NCI-H187 (cell line): ENCODE results near the gene NDUFA13.

Source experiments
- DNase-seq, 2 experiments: peaks; one replicate each; lab custom pipeline; 2025; lab: John Stamatoyannopoulos, UW

NDUFA13 gene

GRCh38 chr19:19548915-19549759, 33.1 kb downstream of the NDUFA13 start:
- DNase-seq, result no peak

GRCh38 chr19:19549804-19550464, 33.9 kb downstream of the NDUFA13 start:
- DNase-seq, result no peak

- DNase-seq, result no peak
Observed at GRCh38 chr19:19550485-19550929, 34.5 kb downstream of the NDUFA13 start.

DNA sequence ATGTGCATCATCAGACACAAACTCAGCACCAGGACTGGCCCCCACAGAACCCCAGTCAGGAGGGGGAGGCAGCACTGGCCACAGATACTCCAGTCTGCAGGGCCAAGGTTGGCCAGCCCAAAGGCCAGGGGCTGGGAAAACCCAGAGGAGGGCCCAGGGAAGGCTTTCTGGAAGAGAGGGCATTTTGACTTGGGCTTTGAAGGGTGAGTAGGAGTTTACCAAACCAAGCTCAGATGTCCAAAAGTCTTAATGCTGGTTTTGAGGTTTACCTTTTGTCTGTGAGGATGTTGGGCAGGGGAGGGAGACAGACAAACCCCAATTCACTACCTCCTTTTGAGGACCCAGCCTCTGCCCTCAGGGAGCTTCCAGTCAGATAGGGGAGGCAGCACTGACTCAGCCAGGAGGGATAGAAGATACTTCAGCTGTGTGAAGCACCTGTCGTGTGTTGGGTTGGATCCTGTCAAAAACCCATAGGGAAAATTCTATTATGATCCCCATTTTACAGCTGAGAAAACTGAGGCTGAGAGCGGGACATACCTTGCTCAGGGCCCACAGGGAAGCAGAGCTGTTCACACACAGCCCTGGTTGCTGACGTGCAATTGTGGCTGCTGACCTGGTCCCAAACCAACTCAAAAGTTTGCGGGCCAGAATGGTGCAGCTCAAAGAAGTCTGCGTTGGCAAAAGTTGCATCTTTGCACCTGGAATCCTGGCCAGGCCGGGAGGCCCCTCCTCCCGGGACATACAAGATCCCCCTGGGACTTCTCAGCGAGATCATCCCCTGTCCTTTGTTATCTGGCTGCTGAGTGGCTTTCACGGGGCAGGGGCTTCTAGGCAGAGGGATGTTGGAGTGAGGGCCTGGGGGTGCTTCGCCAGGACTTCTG, 35.2 kb downstream of the NDUFA13 start:
- no peak for DNase-seq

- DNase-seq, result no peak
Observed at GRCh38 chr19:19551853-19552192, 35.8 kb downstream of the NDUFA13 start.

DNA sequence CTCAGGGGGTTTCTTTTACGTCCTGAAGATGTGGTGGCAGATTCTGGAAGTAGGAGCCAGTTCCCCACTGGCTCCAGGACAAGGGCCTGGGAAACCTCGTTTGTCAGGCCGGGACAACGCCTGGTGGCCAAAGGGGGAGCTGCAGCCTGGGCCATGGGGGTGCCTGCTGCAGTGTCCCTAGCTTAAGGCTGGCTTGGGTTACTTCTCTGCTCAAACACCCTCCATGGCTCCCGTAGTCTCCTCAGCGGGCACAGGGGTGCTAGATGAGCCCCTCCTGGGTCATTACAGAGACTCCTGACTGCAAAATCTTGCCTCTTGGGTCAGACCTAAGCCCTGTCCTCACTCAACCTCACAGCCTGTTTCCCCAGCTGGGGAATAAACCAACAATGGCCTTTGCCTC, 36.8 kb downstream of the NDUFA13 start:
- DNase-seq, result no peak

DNA sequence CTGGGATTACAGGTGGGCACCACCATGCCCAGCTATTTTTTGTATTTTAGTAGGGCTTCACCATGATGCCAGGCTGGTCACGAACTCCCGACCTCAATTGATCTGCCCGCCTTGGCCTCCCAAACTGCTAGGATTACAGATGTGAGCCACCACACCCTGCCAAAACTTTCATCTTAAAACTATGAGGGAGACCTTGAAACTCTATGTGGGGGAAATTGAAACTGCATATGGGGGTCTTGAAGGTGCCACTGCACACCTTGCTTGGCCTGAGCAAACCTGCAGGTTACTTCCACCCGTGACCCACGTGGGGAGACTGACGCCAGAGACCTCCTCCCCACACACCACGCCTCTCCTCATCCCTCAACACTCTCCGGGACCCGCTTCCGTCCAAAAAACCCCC, 37.6 kb downstream of the NDUFA13 start:
- no peak for DNase-seq

- no peak for DNase-seq
Observed at GRCh38 chr19:19554074-19555023, 38.3 kb downstream of the NDUFA13 start.

GRCh38 chr19:19558055-19558454, 42.0 kb downstream of the NDUFA13 start:
- DNase-seq, result no peak

- no peak for DNase-seq
Observed at GRCh38 chr19:19558636-19559035, 42.6 kb downstream of the NDUFA13 start.

- DNase-seq, result no peak
Observed at GRCh38 chr19:19559931-19560330, 43.9 kb downstream of the NDUFA13 start.

DNA sequence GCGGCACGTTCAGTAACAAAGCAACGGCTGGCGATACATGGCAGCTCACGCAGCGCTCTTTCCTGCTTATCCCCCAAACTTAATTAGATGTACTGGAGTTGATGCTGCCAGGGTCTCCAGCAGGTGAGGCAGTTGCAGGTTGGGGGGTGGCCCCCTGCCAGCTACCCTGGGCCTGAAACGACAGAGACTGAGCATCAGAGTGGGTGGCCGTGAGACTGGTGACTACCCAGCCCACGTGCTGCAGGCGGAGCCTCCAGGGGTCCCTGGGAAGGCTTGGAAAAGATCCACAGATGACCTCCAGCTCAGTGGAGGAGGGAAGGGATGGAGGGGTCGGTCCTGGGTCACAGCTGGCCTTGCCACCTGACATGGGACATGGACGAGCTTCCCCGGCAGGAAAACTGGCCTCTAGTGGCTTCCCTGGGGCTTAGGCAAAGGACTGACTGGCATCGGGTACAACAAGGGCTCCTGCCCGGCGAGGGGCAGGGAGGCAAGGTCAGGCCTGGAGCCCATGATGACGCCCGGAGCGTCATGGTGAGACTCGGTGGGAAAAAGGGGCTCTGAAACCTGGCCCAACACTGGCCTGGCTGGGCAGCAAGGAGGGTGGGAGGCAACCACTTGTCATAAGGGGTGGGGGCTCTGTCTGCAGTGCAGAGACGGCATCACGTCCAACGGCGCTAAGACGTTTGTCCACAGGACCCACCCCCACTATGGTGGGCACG, 46.1 kb downstream of the NDUFA13 start:
- DNase-seq, result no peak

DNA sequence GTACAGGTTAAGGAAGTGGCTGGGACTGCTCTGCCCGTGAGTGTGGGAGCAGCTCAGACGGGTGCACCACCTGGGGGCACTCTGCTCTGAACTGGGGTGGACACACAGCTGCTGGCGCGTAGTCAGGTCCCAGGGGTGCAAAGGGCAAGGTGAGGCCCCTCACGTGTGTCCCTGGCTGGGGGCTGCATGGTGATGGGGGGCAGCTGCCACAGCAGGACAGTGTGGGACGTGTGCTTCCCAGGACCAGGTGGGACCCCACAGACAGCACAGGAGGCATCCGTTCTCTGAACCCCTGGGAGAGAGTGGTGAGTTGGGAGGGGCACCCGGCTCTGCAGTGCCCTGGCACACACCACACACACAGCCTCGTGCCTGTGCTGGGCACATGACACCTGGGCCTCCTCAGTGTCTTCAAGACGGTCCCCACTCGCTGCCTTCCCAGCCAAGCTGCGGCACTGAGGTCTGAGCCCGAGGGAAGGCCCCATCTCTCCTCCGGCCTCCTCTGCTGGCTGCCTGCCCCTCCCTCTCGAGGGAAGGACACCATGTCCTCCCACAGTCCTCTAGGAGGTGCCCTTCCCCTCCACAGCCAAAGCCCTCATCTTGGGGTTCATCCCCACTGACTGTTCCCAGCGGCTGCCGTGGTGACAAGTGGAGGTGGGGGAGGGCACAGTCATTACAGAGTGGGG, 46.8 kb downstream of the NDUFA13 start:
- no peak for DNase-seq

DNA sequence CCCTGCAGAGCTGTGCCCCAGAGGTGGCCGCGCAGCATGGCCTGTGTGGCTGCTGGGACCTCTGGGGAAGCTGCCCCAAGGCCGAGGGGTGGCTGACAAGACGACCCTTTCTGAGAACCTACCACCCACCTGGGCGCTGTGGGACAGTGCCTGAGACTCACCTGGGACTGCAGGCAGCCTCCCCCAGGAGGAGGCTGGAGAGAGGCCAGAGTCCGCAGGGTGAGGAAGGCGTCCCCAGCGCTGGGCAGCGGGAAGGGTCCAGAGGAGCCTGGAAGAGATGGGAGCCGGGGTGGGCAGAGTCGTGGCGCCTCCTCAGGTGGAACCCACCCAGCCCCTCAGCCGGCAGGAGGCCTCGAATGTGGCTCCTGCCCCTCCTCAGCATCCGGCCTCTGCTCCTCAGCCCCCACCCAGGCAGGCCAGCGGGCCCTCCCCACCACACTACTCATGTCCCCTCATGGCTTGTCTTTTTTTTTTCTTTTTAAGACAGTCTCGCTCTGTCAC, 47.4 kb downstream of the NDUFA13 start:
- no peak for DNase-seq

DNA sequence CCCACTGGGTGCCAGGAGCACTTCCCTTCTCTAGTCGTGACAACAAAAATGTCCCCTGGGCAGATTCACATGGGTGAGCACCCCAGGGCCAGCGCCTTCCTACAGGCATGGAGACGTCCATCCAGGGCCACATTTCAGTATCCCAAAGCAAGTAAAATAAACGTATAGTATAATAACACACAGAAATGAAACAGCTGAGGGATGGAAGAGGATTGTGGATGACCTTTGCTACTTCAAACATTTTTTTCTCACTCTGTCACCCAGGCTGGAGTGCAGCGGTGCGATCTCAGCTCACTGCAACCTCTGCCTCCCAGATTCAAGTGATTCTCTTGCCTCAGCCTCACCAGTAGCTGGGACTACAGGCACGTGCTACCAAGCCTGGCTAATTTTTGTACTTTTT, 50.3 kb downstream of the NDUFA13 start:
- DNase-seq, result no peak

- no peak for DNase-seq
Observed at GRCh38 chr19:19567391-19567790, 51.4 kb downstream of the NDUFA13 start.

DNA sequence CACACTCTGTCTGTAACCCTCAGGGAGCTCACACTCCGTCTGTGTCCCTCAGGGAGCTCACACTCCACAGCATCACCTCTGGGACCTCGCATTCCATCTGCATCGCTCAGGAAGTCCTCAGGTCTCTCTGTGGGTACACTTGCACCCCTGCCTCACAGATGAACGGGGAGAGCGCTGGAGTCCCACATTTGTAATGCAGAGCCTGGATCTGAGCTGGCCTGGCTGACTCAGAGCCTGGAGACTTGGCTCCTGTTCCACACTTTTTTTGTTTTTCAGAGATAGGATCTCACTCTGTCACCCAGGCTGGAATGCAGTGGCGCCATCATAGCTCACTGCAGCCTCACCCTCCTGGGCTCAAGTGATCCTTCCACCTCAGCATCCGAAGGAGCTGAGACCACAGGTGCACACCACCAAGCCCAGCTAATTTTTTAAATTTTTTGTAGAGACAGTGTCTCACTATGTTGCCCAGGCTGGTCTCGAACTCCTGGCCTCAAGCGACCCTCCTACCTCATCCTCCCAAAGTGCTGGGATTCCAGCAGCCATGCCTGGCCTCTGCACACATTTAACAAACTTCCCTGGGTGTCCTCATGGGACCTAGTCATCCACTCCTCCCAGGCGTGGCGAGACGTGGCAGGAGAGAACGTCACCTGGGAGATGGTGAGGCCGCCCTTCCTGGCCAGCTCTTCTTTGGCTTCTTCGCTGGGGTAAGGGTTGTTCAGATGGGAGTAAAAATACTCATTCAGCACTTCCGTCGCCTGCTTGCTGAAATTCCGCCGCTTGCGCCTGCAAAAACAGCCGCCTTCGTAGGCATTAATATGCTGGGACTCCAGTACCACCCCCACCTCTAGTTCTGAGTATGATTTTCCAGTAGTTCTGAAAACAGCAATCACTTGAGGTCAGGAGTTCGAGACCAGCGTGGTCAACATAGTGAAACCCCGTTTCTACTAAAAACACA, 53.1 kb downstream of the NDUFA13 start:
- no peak for DNase-seq

DNA sequence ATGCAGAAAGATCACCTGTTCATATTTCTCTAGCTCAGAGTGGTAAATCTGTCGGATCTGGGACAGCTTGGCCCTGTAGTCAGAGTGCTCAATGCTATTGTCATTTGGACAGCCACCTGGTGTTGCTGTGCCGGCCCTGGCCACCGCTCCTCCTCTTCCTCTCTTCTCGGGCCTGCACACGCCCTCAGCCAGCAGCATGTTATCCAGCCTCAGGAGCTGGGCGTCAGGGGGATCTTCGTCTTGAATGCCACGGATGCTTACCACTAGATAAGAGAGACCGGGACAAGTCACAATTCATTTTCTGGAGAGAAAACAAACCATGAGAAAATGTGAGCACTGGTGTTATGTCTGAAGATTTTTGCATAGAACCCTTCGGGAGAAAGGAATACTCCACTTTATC, 54.5 kb downstream of the NDUFA13 start:
- no peak for DNase-seq
